ENCODE results near the gene MICOS13.

- TF ChIP-seq EP300 (IDR thresholded peaks at IDR 0.05): no peak
- no peak for TF ChIP-seq POLR2AphosphoS5 (IDR thresholded peaks at IDR 0.05)
- TF ChIP-seq, protein P1, sequence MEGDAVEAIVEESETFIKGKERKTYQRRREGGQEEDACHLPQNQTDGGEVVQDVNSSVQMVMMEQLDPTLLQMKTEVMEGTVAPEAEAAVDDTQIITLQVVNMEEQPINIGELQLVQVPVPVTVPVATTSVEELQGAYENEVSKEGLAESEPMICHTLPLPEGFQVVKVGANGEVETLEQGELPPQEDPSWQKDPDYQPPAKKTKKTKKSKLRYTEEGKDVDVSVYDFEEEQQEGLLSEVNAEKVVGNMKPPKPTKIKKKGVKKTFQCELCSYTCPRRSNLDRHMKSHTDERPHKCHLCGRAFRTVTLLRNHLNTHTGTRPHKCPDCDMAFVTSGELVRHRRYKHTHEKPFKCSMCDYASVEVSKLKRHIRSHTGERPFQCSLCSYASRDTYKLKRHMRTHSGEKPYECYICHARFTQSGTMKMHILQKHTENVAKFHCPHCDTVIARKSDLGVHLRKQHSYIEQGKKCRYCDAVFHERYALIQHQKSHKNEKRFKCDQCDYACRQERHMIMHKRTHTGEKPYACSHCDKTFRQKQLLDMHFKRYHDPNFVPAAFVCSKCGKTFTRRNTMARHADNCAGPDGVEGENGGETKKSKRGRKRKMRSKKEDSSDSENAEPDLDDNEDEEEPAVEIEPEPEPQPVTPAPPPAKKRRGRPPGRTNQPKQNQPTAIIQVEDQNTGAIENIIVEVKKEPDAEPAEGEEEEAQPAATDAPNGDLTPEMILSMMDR (IDR thresholded peaks at IDR 0.05): no peak
- no peak for TF ChIP-seq POLR2A (IDR thresholded peaks at IDR 0.05)
These were observed 37.3 kb downstream of the MICOS13 start for GRCh38 chr19:5643060-5643459.
